ENCODE data around the gene GHDC. TPM values are rescaled to one million over a fixed set of nuclear protein-coding genes. Genes with fewer than 3 reads are reported as not detected.
"Not testable (repeated sequence)": the region's sequence is repeated elsewhere in the genome, so short reads cannot be mapped to it uniquely, and the experiment has no call there.

Gene GHDC
- total RNA-seq, 4 donors from 2014 or later: 13.2 to 71.4 (median 44.3) TPM

DNA sequence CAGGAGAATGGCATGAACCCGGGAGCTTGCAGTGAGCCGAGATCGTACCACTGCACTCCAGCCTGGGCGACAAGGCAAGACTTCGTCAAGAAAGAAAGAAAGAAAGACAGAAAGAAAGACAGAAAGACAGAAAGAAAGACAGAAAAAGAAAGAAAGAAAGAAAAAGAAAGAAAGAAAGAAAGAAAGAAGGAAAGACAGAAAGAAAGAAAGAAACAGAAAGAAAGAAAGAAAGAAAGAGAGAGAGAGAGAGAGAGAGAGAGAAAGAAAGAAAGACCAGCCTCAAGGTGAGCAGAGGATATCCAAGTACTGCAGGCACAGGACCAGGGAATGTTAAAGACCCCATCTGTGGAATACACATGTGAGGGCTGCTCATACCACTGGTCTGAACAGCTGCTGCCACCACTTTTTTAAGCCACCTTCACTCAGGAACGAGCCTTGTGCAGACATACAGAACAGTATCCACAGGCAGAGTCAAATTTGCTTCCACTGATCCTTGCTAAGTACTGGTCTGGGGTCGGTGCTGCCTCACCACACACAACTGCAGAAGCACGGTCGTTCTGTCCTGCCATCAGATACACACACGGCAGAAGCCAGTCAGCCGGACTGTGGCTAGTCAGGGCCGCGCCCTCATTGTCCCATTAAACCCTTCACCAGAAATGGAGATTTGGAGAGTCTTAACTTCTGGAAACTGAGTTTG, 47.2 kb downstream of the GHDC start:
- no peak for TF ChIP-seq POLR2A (IDR thresholded peaks at IDR 0.05)
- TF ChIP-seq, protein P1, sequence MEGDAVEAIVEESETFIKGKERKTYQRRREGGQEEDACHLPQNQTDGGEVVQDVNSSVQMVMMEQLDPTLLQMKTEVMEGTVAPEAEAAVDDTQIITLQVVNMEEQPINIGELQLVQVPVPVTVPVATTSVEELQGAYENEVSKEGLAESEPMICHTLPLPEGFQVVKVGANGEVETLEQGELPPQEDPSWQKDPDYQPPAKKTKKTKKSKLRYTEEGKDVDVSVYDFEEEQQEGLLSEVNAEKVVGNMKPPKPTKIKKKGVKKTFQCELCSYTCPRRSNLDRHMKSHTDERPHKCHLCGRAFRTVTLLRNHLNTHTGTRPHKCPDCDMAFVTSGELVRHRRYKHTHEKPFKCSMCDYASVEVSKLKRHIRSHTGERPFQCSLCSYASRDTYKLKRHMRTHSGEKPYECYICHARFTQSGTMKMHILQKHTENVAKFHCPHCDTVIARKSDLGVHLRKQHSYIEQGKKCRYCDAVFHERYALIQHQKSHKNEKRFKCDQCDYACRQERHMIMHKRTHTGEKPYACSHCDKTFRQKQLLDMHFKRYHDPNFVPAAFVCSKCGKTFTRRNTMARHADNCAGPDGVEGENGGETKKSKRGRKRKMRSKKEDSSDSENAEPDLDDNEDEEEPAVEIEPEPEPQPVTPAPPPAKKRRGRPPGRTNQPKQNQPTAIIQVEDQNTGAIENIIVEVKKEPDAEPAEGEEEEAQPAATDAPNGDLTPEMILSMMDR (IDR thresholded peaks at IDR 0.05): no peak
- Histone ChIP-seq H3K36me3 (peaks cover 0 to 58% (median 0%) of the 10 kb centered on the region in 3 donors), H3K4me1 (peaks cover 0 to 10% (median under 1%) of the 10 kb centered on the region in 4 donors), H3K27ac (no peak overlapping the region), H3K9me3 (no peaks in the 10 kb centered on the region), H3K4me3 (no peak overlapping the region), H3K27me3 (no peaks in the 10 kb centered on the region)
- no peak for DNase-seq

DNA sequence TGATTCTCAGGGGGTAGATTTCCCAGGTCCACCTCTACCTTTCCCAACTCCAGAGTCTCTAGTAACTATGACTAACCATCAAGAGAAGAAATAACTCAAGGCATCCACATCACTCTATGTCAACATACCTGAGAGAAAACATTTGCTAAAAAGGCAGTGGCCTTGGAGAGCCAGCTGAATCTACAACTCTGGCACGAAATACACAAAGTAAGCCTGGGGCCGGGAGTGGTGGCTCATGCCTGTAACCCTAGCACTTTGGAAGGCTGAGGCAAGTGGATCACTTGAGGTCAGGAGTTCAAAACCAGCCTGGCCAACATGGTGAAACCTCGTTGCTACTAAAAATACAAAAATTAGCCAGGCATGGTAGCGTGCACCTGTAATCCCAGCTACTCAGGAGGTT, 51.2 kb downstream of the GHDC start:
- H3K27me3 ChIP-seq, DNase-seq, H3K27ac ChIP-seq, H3K4me3 ChIP-seq, H3K9me3 ChIP-seq: not testable (repeated sequence)
- Histone ChIP-seq H3K36me3 (peaks cover 0 to 53% (median 0%) of the 10 kb centered on the region in 3 donors), H3K4me1 (peaks cover 0 to 25% (median 2%) of the 10 kb centered on the region in 4 donors)

DNA sequence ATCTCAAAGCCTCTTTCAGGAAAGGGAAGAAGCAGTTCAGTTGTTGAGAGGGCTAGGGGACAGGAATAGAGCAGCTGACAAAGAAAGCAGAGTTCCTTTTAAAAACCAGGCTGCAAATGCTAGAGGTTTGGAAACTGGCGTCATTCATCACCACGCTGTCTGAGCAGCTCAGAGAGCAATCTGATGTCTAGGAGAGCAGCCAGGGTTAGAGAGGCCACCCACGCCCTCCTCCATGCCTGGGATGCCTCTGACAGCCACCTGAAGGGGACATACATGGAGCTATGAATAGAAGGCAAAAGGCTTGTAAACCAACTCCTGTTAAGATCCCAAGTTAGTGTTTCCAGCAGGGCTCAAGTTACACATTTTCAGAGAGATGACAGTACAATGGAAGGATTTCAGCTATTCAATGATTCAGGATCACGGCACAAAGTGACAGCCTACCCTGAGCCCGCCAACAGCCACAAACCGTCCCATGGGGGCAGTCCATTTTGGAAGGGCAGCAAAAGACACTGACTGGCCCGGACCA, 51.9 kb downstream of the GHDC start:
- H3K27me3 ChIP-seq: no peaks in the 10 kb centered on the region
- H3K4me3 ChIP-seq: no peak overlapping the region
- H3K36me3 ChIP-seq: peaks cover 0 to 47% (median 0%) of the 10 kb centered on the region in 3 donors
- H3K4me1 ChIP-seq: peaks cover 0 to 30% (median 2%) of the 10 kb centered on the region in 4 donors
- H3K27ac ChIP-seq: no peak overlapping the region
- H3K9me3 ChIP-seq: no peaks in the 10 kb centered on the region
- no peak for TF ChIP-seq POLR2A (IDR thresholded peaks at IDR 0.05)
- TF ChIP-seq, protein P1 (IDR thresholded peaks at IDR 0.05): no peak
- no peak for DNase-seq

DNA sequence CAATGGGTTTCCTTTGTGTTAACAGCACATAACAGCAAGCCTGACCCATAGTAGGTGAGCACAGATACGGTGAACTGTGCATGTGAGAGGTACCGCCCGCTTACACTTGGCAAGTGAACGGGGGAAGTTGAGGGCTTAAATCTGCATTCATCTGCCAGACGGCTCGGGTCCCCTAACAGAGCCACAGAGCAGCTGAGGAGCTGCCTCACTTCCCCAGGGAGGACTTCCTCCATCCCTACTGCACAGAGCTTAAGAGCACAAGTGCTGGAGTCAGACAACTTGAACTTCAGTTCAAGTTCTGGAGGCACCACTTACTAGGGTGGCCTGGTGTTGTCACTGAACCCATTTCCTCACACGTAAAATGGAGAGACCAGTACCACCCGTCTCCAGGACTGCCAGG, 52.9 kb downstream of the GHDC start:
- peaks cover 0 to 36% (median 0%) of the 10 kb centered on the region in 3 donors for H3K36me3 ChIP-seq
- H3K4me1 ChIP-seq: peaks cover 0 to 39% (median 6%) of the 10 kb centered on the region in 4 donors
- no peak for TF ChIP-seq POLR2A (IDR thresholded peaks at IDR 0.05)
- TF ChIP-seq, protein P1 (IDR thresholded peaks at IDR 0.05): no peak
- H3K9me3 ChIP-seq: no peaks in the 10 kb centered on the region
- H3K27me3 ChIP-seq: no peaks in the 10 kb centered on the region
- H3K4me3 ChIP-seq: no peak overlapping the region
- H3K27ac ChIP-seq: no peak overlapping the region
- no peak for DNase-seq

DNA sequence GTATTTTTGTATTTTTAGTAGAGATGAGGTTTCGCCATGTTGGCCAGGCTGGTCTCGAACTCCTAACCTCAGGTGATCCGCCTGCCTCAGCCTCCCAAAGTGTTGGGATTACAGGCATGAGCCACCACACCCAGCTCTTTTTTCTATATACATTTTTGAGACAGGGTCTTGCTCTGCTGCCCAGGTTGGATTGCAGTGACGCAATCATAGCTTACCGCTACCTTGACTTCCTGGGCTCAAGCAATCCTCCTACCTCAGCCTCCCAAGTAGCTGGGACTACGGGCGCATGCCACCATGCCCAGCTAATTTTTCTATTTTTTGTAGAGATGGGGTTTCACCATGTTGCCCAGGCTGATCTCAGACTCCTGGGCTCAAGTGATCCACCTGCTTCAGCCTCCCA, 53.6 kb downstream of the GHDC start:
- not testable (repeated sequence) for H3K9me3 ChIP-seq, H3K4me3 ChIP-seq, DNase-seq, H3K27me3 ChIP-seq, H3K27ac ChIP-seq
- Histone ChIP-seq H3K36me3 (peaks cover 0 to 31% (median 0%) of the 10 kb centered on the region in 3 donors), H3K4me1 (peaks cover 0 to 46% (median 13%) of the 10 kb centered on the region in 4 donors)

Other genes starting within 250 kb of the GHDC start
- gene CNP, start 227.7 kb downstream of the GHDC start, total RNA-seq: 10 to 100 TPM; 24.7 to 76.7 (median 43.4) TPM
- 10 to 100 TPM; 51.0 to 80.9 (median 70.7) TPM for gene DNAJC7, start 177.1 kb downstream of the GHDC start, total RNA-seq
- 10 to 100 TPM; 22.1 to 38.1 (median 31.1) TPM for gene NKIRAS2, start 174.4 kb downstream of the GHDC start, total RNA-seq
- gene C17orf113, start 143.9 kb downstream of the GHDC start, total RNA-seq: 1 to 10 TPM in 3 of 4 donors, not detected in 1; 1.6 to 8.6 (median 3.2) TPM
- gene ZNF385C, start 96.0 kb downstream of the GHDC start, total RNA-seq: 1 to 10 TPM in 1 of 4 donors, under 1 TPM in 1, not detected in 2; 0.53 to 1.3 TPM
- gene DHX58, start 81.8 kb downstream of the GHDC start, total RNA-seq: 10 to 100 TPM; 12.8 to 24.8 (median 18.4) TPM
- 100 to 1,000 TPM in 1 of 4 donors, 10 to 100 TPM in 2, 1 to 10 TPM in 1; 9.8 to 172 (median 38.4) TPM for gene KAT2A, start 73.1 kb downstream of the GHDC start, total RNA-seq
- not detected for gene HSPB9, start 71.7 kb downstream of the GHDC start, total RNA-seq
- 100 to 1,000 TPM in 2 of 4 donors, 10 to 100 TPM in 2; 80.9 to 153 (median 116) TPM for gene RAB5C, start 39.5 kb downstream of the GHDC start, total RNA-seq
- gene KCNH4, start 13.4 kb downstream of the GHDC start, total RNA-seq: under 1 TPM in 2 of 4 donors, not detected in 2; 0.47 to 0.80 TPM
- gene HCRT, start 9.0 kb downstream of the GHDC start, total RNA-seq: not detected
- gene STAT5B, start 81.9 kb upstream of the GHDC start, total RNA-seq: 100 to 1,000 TPM in 1 of 4 donors, 10 to 100 TPM in 3; 36.3 to 128 (median 68.1) TPM
- 10 to 100 TPM; 11.2 to 80.0 (median 34.5) TPM for gene STAT5A, start 94.0 kb upstream of the GHDC start, total RNA-seq
- 100 to 1,000 TPM; 178 to 219 (median 191) TPM for gene STAT3, start 193.9 kb upstream of the GHDC start, total RNA-seq
- 10 to 100 TPM; 16.3 to 94.9 (median 35.9) TPM for gene CAVIN1, start 228.8 kb upstream of the GHDC start, total RNA-seq

Data from Peyer's patch (tissue), 4 donors.